Effector memory CD8-positive, alpha-beta T cell (primary cell): ENCODE results near the gene STIM2.

Source experiments
- ATAC-seq: fragments of 150-1000 bp; cut with Tn5 transposase; replicated peaks from 2 replicates; pipeline ENCODE4 v1.10.0; 2021; ENCODE audit warnings: mild to moderate bottlenecking, moderate library complexity
- DNase-seq, 3 experiments: peaks; one replicate each; pipeline ENCODE4 v3.0.0; 2021
- H3K27ac Mint-ChIP-seq, 2 donors: one replicate each; pipeline ENCODE4 v1.8.0; 2022; ENCODE audit warnings: mild to moderate bottlenecking in 2 of 2, mixed read lengths in 2 of 2, moderate library complexity in 2 of 2
- H3K27me3 Mint-ChIP-seq, 2 donors: one replicate each; pipeline ENCODE4 v1.8.0; 2022; ENCODE audit warnings: mixed read lengths in 2 of 2
- H3K36me3 Mint-ChIP-seq: one replicate; pipeline ENCODE4 v1.8.0; 2022; ENCODE audit warnings: mild to moderate bottlenecking, moderate library complexity, mixed read lengths; ENCODE audit not compliant: insufficient read depth
- H3K4me1 Mint-ChIP-seq, 2 donors: one replicate each; pipeline ENCODE4 v1.8.0; 2022; ENCODE audit warnings: low read depth in 2 of 2, mixed read lengths in 2 of 2
- H3K4me3 Mint-ChIP-seq, 2 donors: one replicate each; pipeline ENCODE4 v1.8.0; 2022; ENCODE audit warnings: mild to moderate bottlenecking in 2 of 2, mixed read lengths in 2 of 2, moderate library complexity in 2 of 2
- H3K9me3 Mint-ChIP-seq, 2 donors: one replicate each; pipeline ENCODE4 v1.8.0; 2022; ENCODE audit warnings: mixed read lengths in 2 of 2

STIM2 gene

DNA sequence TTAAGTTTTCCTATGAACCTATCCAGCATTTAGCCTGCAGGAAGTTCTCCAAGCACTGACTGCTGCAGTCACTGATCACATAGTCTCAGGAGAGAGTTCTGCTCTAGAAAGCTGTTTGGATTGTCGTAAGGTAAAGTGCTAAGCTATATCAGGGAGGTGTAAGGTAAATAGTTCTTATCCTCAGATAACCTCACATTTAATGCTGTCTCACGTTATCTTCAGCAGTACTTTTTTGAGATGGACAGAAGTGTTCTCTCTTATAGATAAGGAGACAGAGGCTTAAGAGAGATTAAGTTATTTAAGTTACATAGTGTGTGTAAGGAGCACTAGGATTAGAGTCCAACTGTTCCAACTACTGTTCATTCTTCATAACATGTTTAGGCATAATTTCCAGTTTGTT is 77.9 kb downstream of the STIM2 start:
- no peak for DNase-seq
- H3K4me1 Mint-ChIP-seq = peaks cover 38 to 71% of the 10 kb centered on the region in 2 donors

DNA sequence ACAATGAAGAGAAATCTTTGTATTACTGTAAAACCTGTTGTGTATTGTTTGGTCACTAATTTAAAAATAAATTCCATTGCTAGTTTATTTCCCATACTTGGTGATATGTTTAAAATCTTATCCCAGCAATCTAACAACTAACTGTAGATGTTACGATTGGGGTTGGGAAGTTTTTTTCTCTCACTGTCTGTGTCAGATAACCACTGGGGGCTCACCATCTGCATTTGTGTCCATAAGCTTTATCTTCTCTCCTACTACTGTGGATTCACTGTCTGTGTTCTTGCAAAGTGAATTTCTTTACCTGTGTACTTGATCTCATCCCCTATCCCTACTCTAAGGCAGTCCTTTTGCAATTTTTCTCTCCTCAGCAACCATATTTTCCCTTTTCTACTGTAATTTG is 81.3 kb downstream of the STIM2 start:
- Mint-ChIP-seq H3K36me3 (no peaks in the 10 kb centered on the region), H3K27ac (peak overlapping the region in 1 of 2 donors; percentile 27), H3K27me3 (no peaks in the 10 kb centered on the region), H3K9me3 (no peaks in the 10 kb centered on the region), H3K4me1 (peaks cover 36 to 71% of the 10 kb centered on the region in 2 donors), H3K4me3 (no peak overlapping the region)
- ATAC-seq (no peak), DNase-seq (no peak)

More for the DNA sequence above, 77.9 kb downstream of the STIM2 start:
- Mint-ChIP-seq H3K36me3 (no peaks in the 10 kb centered on the region), H3K4me3 (no peak overlapping the region), H3K9me3 (no peaks in the 10 kb centered on the region), H3K27me3 (no peaks in the 10 kb centered on the region), H3K27ac (no peak overlapping the region)
- no peak for ATAC-seq

DNA sequence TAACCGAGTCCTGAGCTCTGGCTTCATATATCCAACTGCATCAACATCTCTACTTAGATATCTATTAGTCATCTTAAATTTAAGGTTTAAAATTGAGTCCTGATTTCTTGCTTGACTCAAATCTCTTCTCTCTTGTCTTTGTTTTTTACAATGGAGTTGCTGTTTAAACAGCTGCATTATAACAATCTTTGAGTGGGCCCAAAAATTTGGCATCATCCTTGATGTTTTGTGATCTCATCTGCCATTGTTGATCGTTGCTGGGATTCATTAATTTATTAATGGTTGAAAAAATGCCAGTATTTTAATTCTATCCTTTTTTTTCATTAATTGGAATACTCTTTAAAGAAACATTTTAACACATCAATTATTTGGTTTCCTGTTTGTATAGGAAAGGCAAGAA is 82.2 kb downstream of the STIM2 start:
- Mint-ChIP-seq H3K4me3 (no peak overlapping the region), H3K4me1 (peaks cover 37 to 65% of the 10 kb centered on the region in 2 donors), H3K36me3 (peaks cover 3% of the 10 kb centered on the region), H3K27ac (peak overlapping the region in 1 of 2 donors; percentile 27), H3K9me3 (no peaks in the 10 kb centered on the region), H3K27me3 (no peaks in the 10 kb centered on the region)
- ATAC-seq = no peak
- DNase-seq = no peak

DNA sequence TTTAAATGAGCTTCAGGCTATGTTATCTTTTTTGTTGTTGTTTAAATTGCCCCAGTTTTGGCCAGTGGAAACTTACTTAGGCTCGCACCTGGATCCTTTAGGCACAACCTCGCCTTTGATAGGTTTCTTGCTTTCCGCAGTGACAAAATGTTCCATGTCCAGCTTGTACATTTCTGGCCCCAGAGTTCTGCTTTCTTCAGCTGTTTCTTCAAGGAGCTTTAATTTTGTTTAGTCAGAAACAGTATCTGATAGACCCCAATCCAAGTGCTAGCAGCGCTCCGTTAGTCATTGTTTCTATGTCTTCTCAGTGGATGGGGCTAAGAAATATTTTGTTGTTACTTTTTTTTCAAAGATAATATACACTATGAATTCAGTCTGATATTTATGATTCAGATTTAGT is 82.8 kb downstream of the STIM2 start:
- Mint-ChIP-seq H3K4me1 (peaks cover 41 to 65% of the 10 kb centered on the region in 2 donors), H3K27me3 (no peaks in the 10 kb centered on the region), H3K27ac (no peak overlapping the region), H3K9me3 (no peaks in the 10 kb centered on the region), H3K4me3 (no peak overlapping the region), H3K36me3 (peaks cover 3% of the 10 kb centered on the region)
- DNase-seq = no peak
- ATAC-seq = no peak

DNA sequence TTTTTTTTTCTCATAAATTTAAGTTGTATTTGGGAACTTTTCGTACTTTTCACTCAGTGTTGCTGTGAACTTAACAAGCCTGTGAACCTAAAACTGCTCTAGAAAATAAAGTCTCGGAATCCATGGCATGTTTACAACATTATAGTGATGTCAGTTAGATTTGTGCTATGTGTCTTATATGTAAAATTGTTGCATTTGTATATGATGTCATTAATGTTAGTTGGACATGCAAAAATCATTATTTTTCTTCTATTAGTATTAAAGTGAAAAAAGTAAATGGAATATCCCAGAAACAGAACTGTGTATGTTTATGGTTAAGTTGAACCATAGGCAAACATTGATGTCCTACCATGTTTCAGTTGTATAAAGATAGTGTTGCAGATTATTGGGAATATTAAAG is 85.2 kb downstream of the STIM2 start:
- ATAC-seq (no peak), DNase-seq (no peak)
- no peaks in the 10 kb centered on the region for H3K27me3 Mint-ChIP-seq
- no peak overlapping the region for H3K27ac Mint-ChIP-seq
- H3K4me3 Mint-ChIP-seq = no peak overlapping the region
- peaks cover 27 to 47% of the 10 kb centered on the region in 2 donors for H3K4me1 Mint-ChIP-seq
- peaks cover 3% of the 10 kb centered on the region for H3K36me3 Mint-ChIP-seq
- H3K9me3 Mint-ChIP-seq = no peaks in the 10 kb centered on the region

DNA sequence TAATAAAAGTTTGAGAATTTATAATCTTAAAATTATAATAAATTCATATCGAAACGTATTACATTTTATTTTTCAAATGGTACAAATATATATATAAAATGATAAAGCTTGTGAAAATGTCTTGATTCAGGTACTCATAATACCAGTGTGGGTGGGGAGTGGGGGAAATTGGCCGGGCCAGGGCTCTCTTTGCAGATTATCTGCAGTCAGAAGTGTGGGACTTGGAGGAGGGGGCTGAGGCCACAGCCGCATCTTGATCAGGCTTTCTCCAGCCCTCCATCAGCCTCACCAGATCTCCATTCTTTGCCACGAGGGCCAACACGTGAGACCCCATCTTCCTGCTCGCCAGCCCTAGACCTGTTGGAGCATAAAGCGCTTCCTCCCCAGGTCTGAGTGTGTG is 86.7 kb downstream of the STIM2 start:
- no peaks in the 10 kb centered on the region for H3K27me3 Mint-ChIP-seq
- peaks cover 25 to 44% of the 10 kb centered on the region in 2 donors for H3K4me1 Mint-ChIP-seq
- H3K4me3 Mint-ChIP-seq = no peak overlapping the region
- no peak overlapping the region for H3K27ac Mint-ChIP-seq
- DNase-seq = no peak
- no peaks in the 10 kb centered on the region for H3K9me3 Mint-ChIP-seq
- no peak for ATAC-seq
- peaks cover 3% of the 10 kb centered on the region for H3K36me3 Mint-ChIP-seq

DNA sequence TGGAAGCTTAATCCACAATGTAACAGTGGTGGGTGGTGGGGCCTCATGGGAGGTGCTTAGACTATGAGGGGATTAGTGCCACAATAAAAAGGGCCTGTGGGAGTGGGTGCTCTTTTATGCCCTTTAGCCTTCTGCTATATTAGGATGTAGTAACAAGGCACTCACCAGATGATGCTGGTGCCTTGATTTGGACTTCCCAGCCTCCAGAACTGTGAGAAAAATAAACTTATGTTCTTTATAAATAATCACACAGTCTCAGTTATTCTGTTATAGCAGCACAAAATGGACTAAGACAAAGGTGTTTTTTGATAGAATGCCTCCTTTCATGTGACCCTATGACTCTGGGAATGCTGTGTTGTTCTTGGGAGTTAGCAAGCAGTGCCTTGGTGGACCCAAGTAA is 89.8 kb downstream of the STIM2 start:
- H3K27ac Mint-ChIP-seq = no peak overlapping the region
- DNase-seq = no peak
- no peaks in the 10 kb centered on the region for H3K27me3 Mint-ChIP-seq
- no peak overlapping the region for H3K4me3 Mint-ChIP-seq
- no peak for ATAC-seq
- H3K9me3 Mint-ChIP-seq = no peaks in the 10 kb centered on the region
- peaks cover 3% of the 10 kb centered on the region for H3K36me3 Mint-ChIP-seq
- peaks cover 27 to 40% of the 10 kb centered on the region in 2 donors for H3K4me1 Mint-ChIP-seq

DNA sequence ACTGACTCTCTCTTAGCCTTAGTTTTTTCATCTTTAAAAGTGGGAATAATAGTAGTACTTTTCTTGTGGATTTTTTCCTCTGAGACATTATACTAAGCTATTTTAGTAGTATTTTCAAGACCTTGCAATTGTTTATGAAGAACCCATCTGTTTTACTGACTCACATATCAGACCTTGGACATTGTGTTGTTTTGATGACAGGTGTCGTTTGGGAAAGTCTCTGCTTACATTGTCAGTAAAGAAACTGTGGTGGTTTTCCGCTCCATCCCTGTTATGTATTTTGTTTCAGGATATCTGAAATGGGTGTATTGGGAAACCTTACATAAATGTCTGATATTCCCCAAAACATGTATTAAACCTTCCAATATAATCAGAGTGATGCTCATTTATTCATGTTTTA is 92.2 kb downstream of the STIM2 start:
- Mint-ChIP-seq H3K27ac (peak overlapping the region in 1 of 2 donors; percentile 26), H3K36me3 (no peaks in the 10 kb centered on the region), H3K27me3 (no peaks in the 10 kb centered on the region), H3K9me3 (no peaks in the 10 kb centered on the region), H3K4me1 (peaks cover 21 to 30% of the 10 kb centered on the region in 2 donors), H3K4me3 (no peak overlapping the region)
- ATAC-seq (no peak), DNase-seq (no peak)

DNA sequence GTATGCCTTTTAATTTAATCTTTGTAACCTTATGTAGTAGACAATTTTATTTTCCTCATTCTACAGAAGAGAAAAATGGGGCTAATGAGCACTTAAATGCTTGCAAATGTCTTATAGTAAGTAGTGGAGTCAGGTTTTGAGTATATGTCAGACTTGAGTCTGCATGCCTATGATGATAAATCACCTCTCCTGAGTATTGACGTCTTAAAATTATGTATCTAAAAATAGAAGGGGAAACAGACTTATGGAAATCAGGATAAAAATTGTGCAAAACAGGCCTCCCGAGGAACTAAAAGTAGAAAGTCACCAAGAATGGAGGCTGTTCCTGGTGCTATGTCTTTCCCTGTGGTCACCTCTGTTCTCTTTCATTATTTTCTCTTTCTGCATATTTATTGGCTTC is 92.7 kb downstream of the STIM2 start:
- H3K36me3 Mint-ChIP-seq = peaks cover 4% of the 10 kb centered on the region
- peaks cover 17 to 27% of the 10 kb centered on the region in 2 donors for H3K4me1 Mint-ChIP-seq
- peak overlapping the region in 1 of 2 donors; percentile 68 for H3K27ac Mint-ChIP-seq
- no peak overlapping the region for H3K4me3 Mint-ChIP-seq
- H3K9me3 Mint-ChIP-seq = no peaks in the 10 kb centered on the region
- ATAC-seq = no peak
- DNase-seq = no peak
- no peaks in the 10 kb centered on the region for H3K27me3 Mint-ChIP-seq

DNA sequence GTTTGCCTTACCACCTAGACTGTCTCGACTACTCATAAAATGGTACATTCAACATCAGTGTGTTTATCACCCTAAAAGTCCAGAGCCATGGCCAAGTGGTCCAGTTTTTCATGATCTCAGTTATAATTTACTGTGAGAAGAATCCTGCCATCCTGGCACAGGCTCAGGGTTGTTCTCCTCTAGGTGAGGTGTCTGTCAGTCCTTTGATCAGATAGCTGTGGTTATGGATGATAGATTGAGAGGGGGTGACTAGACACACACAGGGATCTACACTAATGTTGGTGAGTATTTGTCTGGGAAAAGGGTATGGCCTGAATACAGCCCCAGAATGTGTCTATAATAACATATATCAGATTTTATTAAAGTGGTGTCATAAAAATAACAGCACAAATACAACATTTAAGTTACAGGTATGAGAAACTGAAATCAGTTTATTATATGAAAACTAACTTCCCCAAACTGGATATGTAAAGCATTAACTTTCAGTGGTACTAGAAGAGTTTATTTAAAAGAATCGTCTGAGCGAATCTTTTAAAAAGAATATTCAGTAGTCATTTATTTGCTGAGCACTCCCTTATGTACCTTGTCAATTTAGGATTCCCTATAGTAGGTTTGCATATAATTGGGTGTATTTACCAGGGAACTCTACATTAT is 93.3 kb downstream of the STIM2 start:
- no peak for ATAC-seq
- peaks cover 6% of the 10 kb centered on the region for H3K36me3 Mint-ChIP-seq
- H3K27ac Mint-ChIP-seq = peak overlapping the region in 1 of 2 donors; percentile 68
- H3K4me3 Mint-ChIP-seq = no peak overlapping the region
- peaks cover 18 to 30% of the 10 kb centered on the region in 2 donors for H3K4me1 Mint-ChIP-seq
- H3K27me3 Mint-ChIP-seq = no peaks in the 10 kb centered on the region
- no peaks in the 10 kb centered on the region for H3K9me3 Mint-ChIP-seq
- no peak for DNase-seq

DNA sequence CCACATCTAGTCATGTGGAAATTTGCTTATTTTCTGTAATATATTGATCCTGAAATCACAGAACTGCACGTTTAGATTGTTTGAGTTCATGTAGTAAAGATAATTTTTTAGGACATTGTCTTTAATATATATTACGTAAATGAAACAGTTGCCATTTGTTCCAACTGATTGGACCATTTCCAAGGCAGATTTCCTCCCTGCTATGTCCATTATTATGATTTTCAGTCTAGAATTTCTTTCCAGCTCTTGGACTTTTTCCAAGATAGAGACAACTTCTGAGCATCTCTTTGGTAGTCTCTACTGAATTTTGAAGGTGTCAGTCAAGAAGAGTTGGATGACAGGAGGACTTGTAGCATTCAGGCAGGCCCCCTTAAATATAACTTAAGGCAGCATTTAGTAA is 94.6 kb downstream of the STIM2 start:
- H3K27me3 Mint-ChIP-seq = no peaks in the 10 kb centered on the region
- peaks cover 6% of the 10 kb centered on the region for H3K36me3 Mint-ChIP-seq
- no peak overlapping the region for H3K4me3 Mint-ChIP-seq
- peaks cover 24 to 42% of the 10 kb centered on the region in 2 donors for H3K4me1 Mint-ChIP-seq
- ATAC-seq (no peak), DNase-seq (no peak)
- no peaks in the 10 kb centered on the region for H3K9me3 Mint-ChIP-seq
- H3K27ac Mint-ChIP-seq = no peak overlapping the region

DNA sequence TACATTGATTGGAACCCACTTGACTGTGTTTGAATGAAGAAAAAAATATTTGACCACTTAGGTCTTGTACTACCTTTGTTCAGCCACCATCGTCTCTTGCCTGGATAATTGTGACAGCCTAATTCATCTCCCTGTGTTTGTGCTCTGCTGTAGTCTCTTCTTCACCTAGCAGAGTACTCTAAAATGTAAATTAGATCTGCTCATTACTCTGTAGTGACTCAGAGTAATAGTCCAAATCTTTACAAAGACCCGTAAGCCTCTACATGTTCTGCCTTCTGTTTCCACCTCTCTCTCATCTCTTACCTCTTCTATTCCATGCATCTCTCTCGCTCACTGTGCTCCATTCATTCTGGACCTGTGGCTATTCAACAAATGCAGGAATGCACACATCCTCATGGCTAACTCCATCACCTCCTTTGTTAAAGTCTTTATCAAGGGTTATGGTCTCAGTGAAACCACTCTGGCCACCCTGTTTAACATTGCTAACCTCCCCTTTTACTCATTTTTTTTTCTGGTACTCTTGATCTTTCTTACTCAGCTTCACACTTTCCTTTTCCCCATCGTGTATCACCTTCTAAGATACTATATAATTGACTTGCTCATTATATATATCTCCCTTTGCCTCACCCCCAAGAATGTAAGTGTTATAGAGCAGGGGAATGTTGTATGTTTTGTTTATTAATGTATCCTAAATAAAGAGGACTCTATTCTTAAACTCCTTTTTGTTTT is 98.4 kb downstream of the STIM2 start:
- no peak for DNase-seq
- Mint-ChIP-seq H3K4me1 (peaks cover 14 to 39% of the 10 kb centered on the region in 2 donors), H3K27me3 (no peaks in the 10 kb centered on the region), H3K4me3 (no peak overlapping the region), H3K36me3 (peaks cover 6% of the 10 kb centered on the region), H3K27ac (peak overlapping the region; percentile 5 to 19), H3K9me3 (no peaks in the 10 kb centered on the region)
- ATAC-seq = no peak

DNA sequence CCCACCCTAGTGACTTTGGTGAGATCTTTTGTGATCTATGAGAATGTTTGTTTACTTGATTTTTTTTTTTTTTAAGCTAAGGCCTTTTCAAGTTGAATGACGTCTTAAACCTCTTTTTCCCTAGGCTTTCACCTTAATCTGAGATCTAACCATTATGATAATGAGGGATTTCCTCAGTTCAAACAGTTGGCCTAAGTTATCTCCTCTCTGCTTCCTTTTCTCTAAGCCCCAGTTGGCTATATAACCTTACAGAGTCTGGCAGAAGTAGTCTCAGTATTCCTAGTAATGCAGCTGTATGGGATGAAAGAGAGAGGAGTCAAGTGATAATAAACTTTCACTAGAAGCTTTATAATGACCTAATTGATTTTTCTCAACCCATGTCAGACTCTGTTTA is 99.0 kb downstream of the STIM2 start:
- Mint-ChIP-seq H3K4me1 (peaks cover 18 to 45% of the 10 kb centered on the region in 2 donors), H3K4me3 (no peak overlapping the region), H3K27ac (peak overlapping the region; percentile 5 to 19), H3K9me3 (no peaks in the 10 kb centered on the region), H3K27me3 (no peaks in the 10 kb centered on the region), H3K36me3 (peaks cover 6% of the 10 kb centered on the region)
- DNase-seq = no peak
- no peak for ATAC-seq

DNA sequence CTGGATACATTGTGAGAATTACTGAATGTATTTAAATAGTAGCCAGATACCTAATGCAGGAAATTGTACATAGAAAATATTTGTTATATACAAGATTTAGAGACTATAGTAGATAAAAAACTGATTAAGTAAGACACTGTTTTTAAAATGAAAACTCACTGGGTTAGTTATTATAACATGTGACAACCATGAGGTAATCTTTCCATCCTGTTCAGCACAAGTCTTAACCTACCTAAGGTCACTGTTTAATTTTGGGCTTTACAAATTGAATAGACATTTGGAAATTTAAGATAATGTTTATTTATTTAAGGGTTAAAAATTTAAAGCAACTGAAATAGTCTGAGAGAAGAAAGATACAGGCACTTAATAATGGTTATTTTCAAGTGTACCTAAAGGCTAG is 102.1 kb downstream of the STIM2 start:
- peaks cover 6% of the 10 kb centered on the region for H3K36me3 Mint-ChIP-seq
- no peaks in the 10 kb centered on the region for H3K27me3 Mint-ChIP-seq
- no peak overlapping the region for H3K4me3 Mint-ChIP-seq
- H3K4me1 Mint-ChIP-seq = peaks cover 26 to 68% of the 10 kb centered on the region in 2 donors
- H3K9me3 Mint-ChIP-seq = no peaks in the 10 kb centered on the region
- H3K27ac Mint-ChIP-seq = no peak overlapping the region
- DNase-seq (no peak), ATAC-seq (no peak)
